GM12864 (cell line): Measurements from ENCODE around the gene LDLRAD3.
"Not testable (repeated sequence)": the region's sequence is repeated elsewhere in the genome, so short reads cannot be mapped to it uniquely, and the experiment has no call there.

Experiments used
- DNase-seq: peaks from one replicate; pipeline ENCODE4 v3.0.0-alpha.2; 2011; ENCODE audit warnings: low read depth
- H3K4me3 ChIP-seq: 2 replicates; pipeline ENCODE4 v1.5.1; 2011; ENCODE audit warnings: mild to moderate bottlenecking, low read depth, low read length, control low read depth
- CTCF ChIP-seq: IDR thresholded peaks from 2 replicates; pipeline ENCODE4 v1.5.1; 2011; ENCODE audit warnings: low read depth, mild to moderate bottlenecking, moderate library complexity, low read length, control low read depth, inconsistent platforms; ENCODE audit errors: missing control alignments

Gene LDLRAD3

GRCh38 chr11:36007127-36007655 is 63.3 kb downstream of the LDLRAD3 start:
- no peak for TF ChIP-seq CTCF
- no peak for DNase-seq
- no peak overlapping the region for H3K4me3 ChIP-seq

GRCh38 chr11:36008584-36008983 is 64.7 kb downstream of the LDLRAD3 start:
- TF ChIP-seq CTCF: no peak
- DNase-seq: no peak
- no peak overlapping the region for H3K4me3 ChIP-seq

- no peak overlapping the region for H3K4me3 ChIP-seq
- no peak for DNase-seq
- no peak for TF ChIP-seq CTCF
Measured at GRCh38 chr11:36009473-36009872, 65.6 kb downstream of the LDLRAD3 start.

- no peak for DNase-seq
- no peak overlapping the region for H3K4me3 ChIP-seq
- TF ChIP-seq CTCF: no peak
Measured at GRCh38 chr11:36010010-36010740, 66.3 kb downstream of the LDLRAD3 start.

- no peak overlapping the region for H3K4me3 ChIP-seq
- TF ChIP-seq CTCF: no peak
- DNase-seq: no peak
Measured at GRCh38 chr11:36011574-36011973, 67.7 kb downstream of the LDLRAD3 start.

- H3K4me3 ChIP-seq: no peak overlapping the region
- no peak for TF ChIP-seq CTCF
- no peak for DNase-seq
Measured at GRCh38 chr11:36012455-36012854, 68.6 kb downstream of the LDLRAD3 start.

GRCh38 chr11:36012979-36013378 is 69.1 kb downstream of the LDLRAD3 start:
- no peak for DNase-seq
- TF ChIP-seq CTCF: no peak
- no peak overlapping the region for H3K4me3 ChIP-seq

- H3K4me3 ChIP-seq, DNase-seq: not testable (repeated sequence)
Measured at GRCh38 chr11:36013446-36013845, 69.6 kb downstream of the LDLRAD3 start.
